K562 (cell line): Measurements from ENCODE around the gene CELF4.

Source experiments
- BRD4 ChIP-seq: fragments of 200-600 bp; sonication (generic); IDR thresholded peaks from 2 replicates; pipeline ENCODE4 v1.6.1; 2017; ENCODE audit warnings: inconsistent platforms
- CBX5 ChIP-seq: IDR thresholded peaks from 2 replicates; pipeline ENCODE4 v1.6.1; 2014; ENCODE audit warnings: low read depth, borderline replicate concordance
- CTCF ChIP-seq, 3 experiments: IDR thresholded peaks in 2 of 3; conservative IDR thresholded peaks in 1 of 3; 2 replicates each; pipeline ENCODE4 v1.5.1; 2011 to 2012; ENCODE audit warnings: low read length in 3 of 3, mild to moderate bottlenecking in 3 of 3, control low read depth in 2 of 3, improper control_type of control experiment in 1 of 3, inconsistent platforms in 1 of 3, low read depth in 1 of 3, mixed read lengths in 1 of 3, moderate library complexity in 1 of 3; ENCODE audit not compliant: insufficient read depth in 2 of 3
- ELF4 ChIP-seq: fragments of 450-650 bp; formaldehyde crosslinking; IDR thresholded peaks from 2 replicates; pipeline ENCODE4 v1.4.0; 2022; ENCODE audit warnings: missing genetic modification characterization
- MEF2A ChIP-seq: IDR thresholded peaks from 2 replicates; pipeline ENCODE4 v1.6.1; 2011; ENCODE audit warnings: low read depth, mild to moderate bottlenecking, low read length, moderate library complexity; ENCODE audit not compliant: control insufficient read depth
- SPI1 ChIP-seq: IDR thresholded peaks from 2 replicates; pipeline ENCODE4 v1.6.1; 2011; ENCODE audit warnings: low read depth, low read length, control low read depth, borderline replicate concordance
- TCF7 ChIP-seq: sonication (generic); IDR thresholded peaks from 2 replicates; pipeline ENCODE4 v1.6.1; 2016; ENCODE audit warnings: antibody characterized with exemption, borderline replicate concordance
- ZNF57 ChIP-seq: fragments of 450-650 bp; formaldehyde crosslinking; IDR thresholded peaks from 2 replicates; pipeline ENCODE4 v1.4.0; 2020; ENCODE audit warnings: mild to moderate bottlenecking, moderate library complexity

DNA sequence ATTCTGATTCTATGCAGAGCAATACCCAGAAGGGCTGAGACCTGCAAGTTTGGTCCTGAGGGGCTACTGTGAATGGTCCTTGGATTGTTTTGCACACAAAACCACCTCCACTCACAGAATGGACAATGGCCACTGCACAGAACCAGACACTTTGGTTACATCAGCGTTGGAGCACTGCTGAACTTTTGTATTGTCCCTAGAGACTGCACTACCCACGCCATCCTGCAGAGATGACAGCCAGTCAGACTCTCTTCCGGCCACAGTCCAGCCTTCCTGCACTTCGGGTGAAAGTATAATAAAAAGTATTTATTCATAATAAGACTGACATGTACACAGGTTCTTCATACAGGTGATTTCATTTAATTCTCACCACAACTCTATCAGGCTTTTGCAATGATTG lies 35.7 kb downstream of the CELF4 start:
- no peak for TF ChIP-seq SPI1
- no peak for TF ChIP-seq MEF2A
- TF ChIP-seq CTCF (IDR thresholded peaks at IDR 0.05 in 2 of 3, conservative IDR thresholded peaks at IDR 0.05 in 1 of 3; ENCODE audit: insufficient read depth in 2 of 3, low read depth in 1 of 3, low read length in 3 of 3) = no peak
- TF ChIP-seq ELF4 (CRISPR knock-in tag) = no peak
- TF ChIP-seq ZNF57 (CRISPR knock-in tag) = no peak
- no peak for TF ChIP-seq BRD4
- TF ChIP-seq TCF7 = no peak
- no peak for TF ChIP-seq CBX5
